DMS153 (cell line): ENCODE measurements around the gene GALK2.
"Not testable (repeated sequence)": the region's sequence is repeated elsewhere in the genome, so short reads cannot be mapped to it uniquely, and the experiment has no call there.

Experiments
- DNase-seq: peaks from one replicate; lab custom pipeline; 2025; lab: John Stamatoyannopoulos, UW

GALK2 gene

GRCh38 chr15:49223536-49224274, 53.7 kb downstream of the GALK2 start:
- DNase-seq: no peak

GRCh38 chr15:49225572-49226281, 55.7 kb downstream of the GALK2 start:
- DNase-seq: no peak

- DNase-seq: no peak
Observed at GRCh38 chr15:49227602-49228001, 57.6 kb downstream of the GALK2 start.

- DNase-seq: no peak
Observed at GRCh38 chr15:49229922-49230321, 59.9 kb downstream of the GALK2 start.

- no peak for DNase-seq
Observed at GRCh38 chr15:49232236-49232806, 62.3 kb downstream of the GALK2 start.

GRCh38 chr15:49235446-49236124, 65.5 kb downstream of the GALK2 start:
- peak; percentile 9 for DNase-seq

- DNase-seq: no peak
Observed at GRCh38 chr15:49236869-49237268, 66.8 kb downstream of the GALK2 start.

GRCh38 chr15:49238342-49238741, 68.3 kb downstream of the GALK2 start:
- DNase-seq: no peak

- DNase-seq: no peak
Observed at GRCh38 chr15:49239105-49239504, 69.1 kb downstream of the GALK2 start.

- no peak for DNase-seq
Observed at GRCh38 chr15:49242820-49243219, 72.8 kb downstream of the GALK2 start.

- no peak for DNase-seq
Observed at GRCh38 chr15:49247556-49248110, 77.6 kb downstream of the GALK2 start.

GRCh38 chr15:49248291-49248690, 78.2 kb downstream of the GALK2 start:
- no peak for DNase-seq

- DNase-seq: peak; percentile 3
Observed at GRCh38 chr15:49255966-49256759, 86.1 kb downstream of the GALK2 start.

- DNase-seq: not testable (repeated sequence)
Observed at GRCh38 chr15:49265117-49265516, 95.1 kb downstream of the GALK2 start.

GRCh38 chr15:49265911-49266310, 95.9 kb downstream of the GALK2 start:
- DNase-seq: no peak

- DNase-seq: no peak
Observed at GRCh38 chr15:49270541-49271421, 100.7 kb downstream of the GALK2 start.

GRCh38 chr15:49273734-49274318, 103.8 kb downstream of the GALK2 start:
- peak; percentile 0 for DNase-seq

- no peak for DNase-seq
Observed at GRCh38 chr15:49278751-49279150, 108.7 kb downstream of the GALK2 start.

GRCh38 chr15:49279521-49280456, 109.7 kb downstream of the GALK2 start:
- DNase-seq: no peak
